ENCODE results near the gene KIF20B.

DNA sequence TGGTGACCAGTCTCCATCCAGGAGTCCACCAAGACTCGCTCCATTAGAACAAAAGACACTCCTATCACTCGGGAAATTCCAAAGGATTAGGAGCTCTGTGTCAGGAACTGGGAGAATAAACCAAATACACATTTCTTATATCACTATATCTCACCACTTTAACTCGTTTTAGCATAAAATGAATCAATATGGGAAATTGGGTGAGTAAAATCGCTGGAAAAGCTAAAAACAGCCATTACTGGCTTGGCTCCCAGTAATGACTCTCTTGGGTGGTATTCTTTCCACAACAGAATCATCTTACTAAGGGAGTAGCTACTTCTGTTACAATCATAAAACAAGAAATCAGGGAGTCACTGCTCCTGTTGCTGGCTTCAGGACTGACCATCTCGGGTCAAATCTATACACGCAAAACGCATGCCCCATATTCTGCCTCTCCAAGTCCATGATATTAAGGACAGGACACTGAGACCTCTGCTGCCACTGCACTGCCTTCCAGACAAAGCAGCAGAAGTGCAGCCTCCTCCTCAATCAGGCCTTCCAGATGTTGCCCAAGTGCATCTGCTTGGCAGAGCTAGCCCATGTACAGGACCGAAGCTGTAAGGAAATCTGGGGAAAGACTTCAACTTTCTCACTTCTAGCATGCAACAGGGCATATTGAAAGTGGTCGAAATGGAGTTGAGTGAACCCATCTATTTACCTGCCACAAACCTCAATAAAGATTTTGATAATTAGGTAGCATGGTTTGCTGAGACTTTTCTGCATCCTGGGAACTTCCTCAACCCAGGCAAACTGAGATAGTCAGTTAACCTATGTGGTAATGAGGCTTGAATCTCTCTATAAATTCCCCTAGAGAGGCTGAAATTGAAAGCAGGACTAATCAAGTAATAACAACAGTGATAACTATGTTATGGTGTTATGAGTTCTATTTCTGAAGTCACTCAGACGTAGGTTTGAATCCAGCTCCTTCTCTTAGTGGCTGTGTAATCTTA, 42.0 kb upstream of the KIF20B start:
- no peak for TF ChIP-seq SP1 (IDR thresholded peaks at IDR 0.05; ENCODE audit: low read depth)
- TF ChIP-seq, protein P1, sequence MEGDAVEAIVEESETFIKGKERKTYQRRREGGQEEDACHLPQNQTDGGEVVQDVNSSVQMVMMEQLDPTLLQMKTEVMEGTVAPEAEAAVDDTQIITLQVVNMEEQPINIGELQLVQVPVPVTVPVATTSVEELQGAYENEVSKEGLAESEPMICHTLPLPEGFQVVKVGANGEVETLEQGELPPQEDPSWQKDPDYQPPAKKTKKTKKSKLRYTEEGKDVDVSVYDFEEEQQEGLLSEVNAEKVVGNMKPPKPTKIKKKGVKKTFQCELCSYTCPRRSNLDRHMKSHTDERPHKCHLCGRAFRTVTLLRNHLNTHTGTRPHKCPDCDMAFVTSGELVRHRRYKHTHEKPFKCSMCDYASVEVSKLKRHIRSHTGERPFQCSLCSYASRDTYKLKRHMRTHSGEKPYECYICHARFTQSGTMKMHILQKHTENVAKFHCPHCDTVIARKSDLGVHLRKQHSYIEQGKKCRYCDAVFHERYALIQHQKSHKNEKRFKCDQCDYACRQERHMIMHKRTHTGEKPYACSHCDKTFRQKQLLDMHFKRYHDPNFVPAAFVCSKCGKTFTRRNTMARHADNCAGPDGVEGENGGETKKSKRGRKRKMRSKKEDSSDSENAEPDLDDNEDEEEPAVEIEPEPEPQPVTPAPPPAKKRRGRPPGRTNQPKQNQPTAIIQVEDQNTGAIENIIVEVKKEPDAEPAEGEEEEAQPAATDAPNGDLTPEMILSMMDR (IDR thresholded peaks at IDR 0.05 in 2 of 3, conservative IDR thresholded peaks at IDR 0.05 in 1 of 3; ENCODE audit: borderline replicate concordance in 1 of 3, insufficient read depth in 1 of 3, low read depth in 2 of 3, low read length in 2 of 3): no peak
- no peak for TF ChIP-seq EZH2 (IDR thresholded peaks at IDR 0.05)
- TF ChIP-seq EGR1 (IDR thresholded peaks at IDR 0.05; ENCODE audit: low read depth): no peak
- TF ChIP-seq, protein P2, sequence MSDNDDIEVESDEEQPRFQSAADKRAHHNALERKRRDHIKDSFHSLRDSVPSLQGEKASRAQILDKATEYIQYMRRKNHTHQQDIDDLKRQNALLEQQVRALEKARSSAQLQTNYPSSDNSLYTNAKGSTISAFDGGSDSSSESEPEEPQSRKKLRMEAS (IDR thresholded peaks at IDR 0.05): no peak
- no peak for TF ChIP-seq POLR2A (IDR thresholded peaks at IDR 0.05; ENCODE audit: borderline replicate concordance, extremely low read depth, insufficient read depth, insufficient read length)
- no peak for TF ChIP-seq POLR2AphosphoS5 (IDR thresholded peaks at IDR 0.05; ENCODE audit: low read depth, low read length)
- TF ChIP-seq EZH2phosphoT487 (IDR thresholded peaks at IDR 0.05; ENCODE audit: borderline replicate concordance): no peak
- TF ChIP-seq ZNF274 (IDR thresholded peaks at IDR 0.05; ENCODE audit: low read depth, low read length): no peak
- TF ChIP-seq, protein P3, sequence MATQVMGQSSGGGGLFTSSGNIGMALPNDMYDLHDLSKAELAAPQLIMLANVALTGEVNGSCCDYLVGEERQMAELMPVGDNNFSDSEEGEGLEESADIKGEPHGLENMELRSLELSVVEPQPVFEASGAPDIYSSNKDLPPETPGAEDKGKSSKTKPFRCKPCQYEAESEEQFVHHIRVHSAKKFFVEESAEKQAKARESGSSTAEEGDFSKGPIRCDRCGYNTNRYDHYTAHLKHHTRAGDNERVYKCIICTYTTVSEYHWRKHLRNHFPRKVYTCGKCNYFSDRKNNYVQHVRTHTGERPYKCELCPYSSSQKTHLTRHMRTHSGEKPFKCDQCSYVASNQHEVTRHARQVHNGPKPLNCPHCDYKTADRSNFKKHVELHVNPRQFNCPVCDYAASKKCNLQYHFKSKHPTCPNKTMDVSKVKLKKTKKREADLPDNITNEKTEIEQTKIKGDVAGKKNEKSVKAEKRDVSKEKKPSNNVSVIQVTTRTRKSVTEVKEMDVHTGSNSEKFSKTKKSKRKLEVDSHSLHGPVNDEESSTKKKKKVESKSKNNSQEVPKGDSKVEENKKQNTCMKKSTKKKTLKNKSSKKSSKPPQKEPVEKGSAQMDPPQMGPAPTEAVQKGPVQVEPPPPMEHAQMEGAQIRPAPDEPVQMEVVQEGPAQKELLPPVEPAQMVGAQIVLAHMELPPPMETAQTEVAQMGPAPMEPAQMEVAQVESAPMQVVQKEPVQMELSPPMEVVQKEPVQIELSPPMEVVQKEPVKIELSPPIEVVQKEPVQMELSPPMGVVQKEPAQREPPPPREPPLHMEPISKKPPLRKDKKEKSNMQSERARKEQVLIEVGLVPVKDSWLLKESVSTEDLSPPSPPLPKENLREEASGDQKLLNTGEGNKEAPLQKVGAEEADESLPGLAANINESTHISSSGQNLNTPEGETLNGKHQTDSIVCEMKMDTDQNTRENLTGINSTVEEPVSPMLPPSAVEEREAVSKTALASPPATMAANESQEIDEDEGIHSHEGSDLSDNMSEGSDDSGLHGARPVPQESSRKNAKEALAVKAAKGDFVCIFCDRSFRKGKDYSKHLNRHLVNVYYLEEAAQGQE (IDR thresholded peaks at IDR 0.05; ENCODE audit: low read depth): no peak
- TF ChIP-seq RAD21 (IDR thresholded peaks at IDR 0.05; ENCODE audit: low read depth): no peak
